HUES6 (cell line): ENCODE measurements around the gene NOTCH2.

Experiments
- H3K27ac ChIP-seq: 2 replicates; pipeline ENCODE4 v1.7.0; 2013; ENCODE audit warnings: low read depth, mild to moderate bottlenecking, low read length, inconsistent platforms
- H3K27me3 ChIP-seq: 2 replicates; pipeline ENCODE4 v1.6.1; 2013; ENCODE audit warnings: low read length; ENCODE audit not compliant: control insufficient read depth, insufficient read depth
- H3K36me3 ChIP-seq: 2 replicates; pipeline ENCODE4 v1.6.1; 2013; ENCODE audit warnings: low read length; ENCODE audit not compliant: control insufficient read depth, insufficient read depth
- H3K4me1 ChIP-seq: 2 replicates; pipeline ENCODE4 v1.6.1; 2013; ENCODE audit warnings: low read length; ENCODE audit not compliant: control insufficient read depth, insufficient read depth
- H3K4me3 ChIP-seq: 2 replicates; pipeline ENCODE4 v1.5.1; 2013; ENCODE audit warnings: low read depth, low read length
- H3K9ac ChIP-seq: one replicate; pipeline ENCODE4 v1.6.1; 2013; ENCODE audit warnings: mild to moderate bottlenecking, low read length
- H3K9me3 ChIP-seq: 2 replicates; pipeline ENCODE4 v1.6.1; 2013; ENCODE audit warnings: low read depth, low read length; ENCODE audit not compliant: control insufficient read depth, insufficient read depth

Gene NOTCH2

DNA sequence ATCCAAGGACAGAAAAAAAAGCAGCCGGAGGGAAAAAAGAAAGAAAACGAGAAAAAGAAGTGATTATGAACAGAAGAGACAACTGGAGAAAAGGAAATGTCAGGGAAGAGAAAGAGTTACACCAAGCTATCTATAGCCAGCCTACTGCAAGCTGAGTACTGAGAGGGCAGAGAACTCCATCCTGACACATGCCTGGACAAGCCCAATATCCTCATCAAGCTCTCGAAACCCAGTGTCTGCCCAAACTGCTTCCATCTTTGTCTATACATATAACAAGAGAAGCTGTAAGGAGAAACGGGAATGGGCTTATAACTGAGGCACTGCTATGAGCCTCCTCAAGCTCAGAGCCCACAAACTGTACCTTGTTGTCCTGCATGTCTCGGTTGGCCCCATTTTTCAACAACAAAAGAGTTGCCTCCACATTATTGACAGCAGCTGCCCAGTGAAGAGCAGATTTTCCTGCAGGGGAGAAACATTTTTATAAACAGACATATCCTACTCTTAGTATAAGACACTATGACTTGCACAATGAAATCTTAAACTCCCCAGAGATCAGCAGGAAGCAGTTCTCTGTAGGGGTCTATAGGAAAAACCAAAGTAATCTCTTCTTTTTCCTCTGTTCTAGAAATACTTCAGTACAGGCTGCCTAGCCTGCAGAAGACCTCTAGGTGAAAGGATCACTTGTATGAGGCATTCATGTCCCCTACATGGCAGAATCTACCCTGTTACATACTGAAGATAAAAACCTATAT, 152.0 kb downstream of the NOTCH2 start:
- Histone ChIP-seq H3K27ac (no peak overlapping the region), H3K36me3 (peaks cover 81% of the 10 kb centered on the region), H3K4me3 (no peak overlapping the region)

DNA sequence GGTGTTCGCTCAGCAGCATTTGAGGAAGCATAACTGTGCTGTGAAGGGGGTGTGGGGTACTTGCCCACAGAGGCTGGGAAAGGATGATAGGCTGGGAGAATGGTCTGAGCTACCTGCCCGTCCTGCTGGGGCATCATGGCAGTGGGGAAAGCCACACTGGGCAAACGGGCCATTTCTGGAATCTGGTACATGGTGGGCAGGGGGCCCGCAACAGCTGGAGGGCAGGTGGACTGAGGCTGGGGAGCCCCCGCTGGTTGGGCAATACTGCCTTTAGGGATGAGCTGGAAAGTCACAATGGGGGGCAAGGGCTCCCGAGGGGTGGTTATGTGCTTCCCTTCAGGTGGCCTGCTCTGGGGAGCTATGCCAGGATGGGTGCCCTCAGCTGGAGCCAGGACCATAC, 153.9 kb downstream of the NOTCH2 start:
- Histone ChIP-seq H3K27me3 (no peaks in the 10 kb centered on the region), H3K4me1 (peaks cover 5% of the 10 kb centered on the region), H3K36me3 (peaks cover 61% of the 10 kb centered on the region), H3K9me3 (no peaks in the 10 kb centered on the region), H3K27ac (no peak overlapping the region), H3K4me3 (no peak overlapping the region), H3K9ac (no peak overlapping the region)

More for the DNA sequence above, 152.0 kb downstream of the NOTCH2 start:
- Histone ChIP-seq H3K9me3 (no peaks in the 10 kb centered on the region), H3K9ac (no peak overlapping the region), H3K4me1 (no peaks in the 10 kb centered on the region), H3K27me3 (no peaks in the 10 kb centered on the region)

DNA sequence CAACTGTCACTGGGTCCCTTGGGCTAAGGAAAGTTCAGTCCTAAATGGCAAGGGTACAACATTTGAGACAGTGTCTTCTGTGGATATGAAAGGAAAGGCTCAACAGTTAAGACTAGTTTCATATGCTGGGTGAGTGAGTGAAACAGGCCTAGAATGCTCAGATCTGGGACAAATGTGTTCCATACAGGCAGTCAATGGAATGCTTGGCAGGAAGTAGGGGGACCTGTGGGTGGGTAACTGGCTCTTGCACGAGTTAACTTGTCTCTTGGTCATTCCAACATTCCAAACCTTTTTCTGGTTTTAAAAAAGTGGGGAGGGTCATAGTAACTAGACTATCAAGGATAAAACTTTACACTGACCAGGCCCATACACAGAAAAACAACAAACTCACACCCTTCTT, 155.4 kb downstream of the NOTCH2 start:
- Histone ChIP-seq H3K4me3 (no peak overlapping the region), H3K9ac (no peak overlapping the region), H3K4me1 (peaks cover 13% of the 10 kb centered on the region), H3K36me3 (peaks cover 48% of the 10 kb centered on the region), H3K27me3 (no peaks in the 10 kb centered on the region), H3K27ac (no peak overlapping the region), H3K9me3 (no peaks in the 10 kb centered on the region)

DNA sequence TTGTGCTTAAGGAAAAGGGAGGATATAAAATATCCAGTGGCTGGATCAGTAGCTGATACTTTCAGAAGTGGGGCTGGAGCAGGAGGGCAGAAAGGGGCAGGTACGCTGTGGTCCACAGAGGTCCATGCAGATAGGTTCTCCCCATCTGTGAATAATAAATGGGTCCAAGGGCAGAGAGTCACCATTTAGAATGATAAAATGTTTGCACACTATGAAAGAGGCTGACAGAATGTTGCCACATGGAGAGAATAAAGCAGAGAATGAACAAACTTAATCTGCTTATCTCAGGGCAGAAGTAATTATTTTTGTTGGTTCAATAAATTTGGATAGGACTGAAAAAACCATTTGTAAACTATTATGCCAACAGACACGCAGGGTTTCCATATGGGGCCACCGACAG, 156.5 kb downstream of the NOTCH2 start:
- Histone ChIP-seq H3K9ac (no peak overlapping the region), H3K27me3 (no peaks in the 10 kb centered on the region), H3K36me3 (peaks cover 37% of the 10 kb centered on the region), H3K27ac (no peak overlapping the region), H3K9me3 (no peaks in the 10 kb centered on the region), H3K4me1 (peaks cover 13% of the 10 kb centered on the region), H3K4me3 (no peak overlapping the region)

DNA sequence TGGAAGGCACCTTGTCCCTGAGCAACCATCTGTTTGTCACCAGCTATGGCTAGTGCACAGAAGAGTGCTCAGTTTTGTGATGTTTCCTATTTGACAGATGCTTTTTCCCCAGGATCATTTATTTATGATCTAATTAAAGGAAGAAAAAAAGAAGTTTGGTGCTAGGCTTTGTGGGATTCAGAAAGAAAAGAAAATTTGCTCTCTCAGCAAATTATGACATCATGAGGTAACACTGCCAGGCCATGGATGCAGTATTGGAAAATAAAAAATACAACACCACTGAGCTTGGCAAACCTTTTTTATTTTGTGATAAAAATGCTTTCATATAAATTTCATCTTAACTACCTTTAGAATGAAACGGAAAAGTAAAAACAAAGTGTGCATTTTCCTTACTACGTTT, 157.7 kb downstream of the NOTCH2 start:
- Histone ChIP-seq H3K4me3 (no peak overlapping the region), H3K27ac (no peak overlapping the region), H3K36me3 (peaks cover 25% of the 10 kb centered on the region), H3K4me1 (peaks cover 13% of the 10 kb centered on the region), H3K9ac (no peak overlapping the region), H3K9me3 (no peaks in the 10 kb centered on the region), H3K27me3 (no peaks in the 10 kb centered on the region)

DNA sequence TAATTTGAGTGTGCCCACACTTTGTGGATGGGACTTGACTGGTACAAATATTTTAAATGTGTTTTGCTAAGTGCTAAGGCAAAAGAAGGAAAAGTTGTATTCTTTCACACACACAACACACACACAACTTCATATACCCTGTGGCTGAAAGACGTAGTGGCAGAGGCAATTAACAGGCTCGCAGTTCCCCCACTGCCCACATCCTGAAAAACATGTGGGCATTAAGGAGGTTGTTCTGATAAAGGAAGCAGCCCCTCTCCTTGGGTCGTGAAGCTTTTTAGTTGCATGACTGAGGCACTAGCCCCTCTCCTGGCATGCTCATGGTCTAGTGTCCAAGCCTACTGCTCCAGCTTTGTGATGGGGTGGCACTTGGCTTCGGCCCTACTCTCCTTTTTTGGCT, 158.8 kb downstream of the NOTCH2 start:
- no peak overlapping the region for H3K9ac ChIP-seq
- no peaks in the 10 kb centered on the region for H3K27me3 ChIP-seq
- H3K4me3 ChIP-seq = no peak overlapping the region
- H3K27ac ChIP-seq = no peak overlapping the region
- H3K36me3 ChIP-seq = peaks cover 13% of the 10 kb centered on the region
- no peaks in the 10 kb centered on the region for H3K9me3 ChIP-seq
- peaks cover 13% of the 10 kb centered on the region for H3K4me1 ChIP-seq

DNA sequence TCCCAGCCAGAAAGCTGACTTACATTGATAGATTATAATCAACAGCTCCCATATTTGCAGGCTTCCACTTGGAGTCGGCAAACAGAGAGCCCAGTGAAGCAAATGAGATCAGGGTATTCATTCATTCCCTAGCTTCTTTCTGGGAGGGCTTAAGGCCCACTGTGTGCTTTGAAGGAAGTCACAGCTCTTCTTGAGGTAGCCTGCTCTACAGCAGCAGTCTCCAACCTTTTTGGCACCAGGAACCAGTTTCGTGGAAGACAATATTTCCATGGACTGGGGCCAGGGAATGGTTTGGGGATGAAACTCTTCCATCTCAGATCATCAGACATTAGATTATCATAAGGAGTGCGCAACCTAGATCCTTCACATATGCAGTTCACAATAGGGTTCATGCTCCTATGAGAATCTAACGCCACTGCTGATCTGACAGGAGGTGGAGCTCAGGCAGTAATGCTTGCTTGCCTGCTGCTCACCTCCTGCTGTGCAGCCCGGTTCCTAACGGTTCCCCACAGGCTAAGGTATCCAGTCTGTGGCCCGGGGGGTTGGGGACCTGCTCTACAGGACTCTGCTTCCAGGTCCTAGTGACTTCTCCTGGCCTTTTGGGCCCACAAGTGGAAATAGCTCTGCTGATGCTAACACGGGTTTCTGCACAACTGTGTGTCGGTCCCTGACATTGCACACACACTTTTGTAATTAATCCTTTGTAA, 159.4 kb downstream of the NOTCH2 start:
- H3K36me3 ChIP-seq = peaks cover 8% of the 10 kb centered on the region
- H3K27ac ChIP-seq = no peak overlapping the region
- H3K4me3 ChIP-seq = no peak overlapping the region
- no peaks in the 10 kb centered on the region for H3K9me3 ChIP-seq
- peaks cover 13% of the 10 kb centered on the region for H3K4me1 ChIP-seq
- no peaks in the 10 kb centered on the region for H3K27me3 ChIP-seq
- no peak overlapping the region for H3K9ac ChIP-seq

DNA sequence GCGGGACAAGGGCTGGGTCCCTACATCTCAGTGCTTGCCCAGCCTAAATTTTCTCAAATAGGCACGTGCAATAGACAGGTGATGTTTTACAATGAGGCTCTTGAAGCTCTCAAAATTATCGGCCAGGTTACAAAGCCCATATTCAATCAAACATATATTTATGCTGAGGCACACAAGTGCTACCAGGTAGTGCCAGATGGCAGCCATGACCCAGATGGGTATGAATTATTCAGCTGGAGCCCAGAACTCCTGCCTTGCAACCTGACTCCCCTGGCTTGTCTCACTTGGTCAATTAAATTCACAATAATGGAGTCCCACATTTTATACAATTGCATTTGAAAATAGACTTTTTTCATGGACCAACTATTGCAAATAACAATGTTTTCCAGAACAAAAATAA, 160.8 kb downstream of the NOTCH2 start:
- Histone ChIP-seq H3K27me3 (no peaks in the 10 kb centered on the region), H3K9me3 (no peaks in the 10 kb centered on the region), H3K36me3 (no peaks in the 10 kb centered on the region), H3K4me1 (peaks cover 13% of the 10 kb centered on the region), H3K9ac (no peak overlapping the region), H3K4me3 (no peak overlapping the region), H3K27ac (no peak overlapping the region)

DNA sequence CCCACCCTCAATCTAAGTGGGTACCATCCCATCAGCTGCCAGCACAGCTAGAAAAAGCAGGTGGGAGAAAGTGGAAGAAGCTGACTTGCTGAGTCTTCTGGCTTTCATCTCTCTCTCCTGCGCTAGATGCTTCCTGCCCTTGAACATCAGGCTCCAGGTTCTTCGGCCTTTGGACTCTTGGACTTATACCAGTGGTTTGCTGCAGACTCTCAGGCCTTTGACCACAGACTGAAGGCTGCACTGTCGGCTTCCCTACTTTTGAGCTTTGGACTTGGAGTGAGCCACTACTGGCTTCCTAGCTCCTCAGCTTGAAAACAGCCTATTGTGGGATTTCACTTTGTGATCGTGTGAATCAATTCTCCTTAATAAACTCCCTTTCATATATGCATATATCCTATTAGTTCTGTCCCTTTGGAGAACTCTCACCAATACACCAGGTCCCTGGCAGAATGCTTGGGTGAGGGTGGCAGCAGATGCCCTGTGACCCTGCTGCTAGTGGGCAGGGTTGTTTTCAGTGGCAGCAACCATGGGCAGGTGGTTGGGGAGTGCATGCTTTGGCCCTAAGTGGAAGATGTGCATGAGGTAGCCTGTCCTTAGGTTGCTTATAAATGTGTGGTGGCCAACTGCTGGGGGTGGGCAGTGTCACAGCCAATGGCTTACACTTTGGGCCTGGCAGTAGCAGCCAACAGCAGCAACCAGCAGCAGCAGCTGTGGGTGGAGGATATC, 162.4 kb downstream of the NOTCH2 start:
- Histone ChIP-seq H3K4me1 (peaks cover 13% of the 10 kb centered on the region), H3K9me3 (no peaks in the 10 kb centered on the region), H3K36me3 (no peaks in the 10 kb centered on the region), H3K9ac (no peak overlapping the region), H3K27me3 (no peaks in the 10 kb centered on the region), H3K27ac (no peak overlapping the region), H3K4me3 (no peak overlapping the region)

DNA sequence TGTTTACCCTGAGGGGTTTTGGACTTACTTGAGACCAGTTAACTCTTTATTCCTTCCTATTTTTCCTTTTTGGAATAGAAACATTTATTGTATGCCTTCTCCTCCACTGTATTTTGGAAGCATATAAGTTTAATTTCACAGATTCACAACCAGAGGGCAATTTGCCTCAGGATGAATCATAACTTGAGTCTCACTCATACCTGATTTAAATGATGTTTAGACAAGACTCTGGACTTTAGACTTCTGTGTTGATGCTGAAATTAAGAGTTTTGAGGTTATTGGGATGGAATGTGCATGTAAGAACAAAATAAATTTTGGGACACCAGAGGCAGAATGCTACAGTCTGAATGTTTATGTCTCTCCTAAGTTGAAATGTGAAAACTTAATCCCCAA, 166.0 kb downstream of the NOTCH2 start:
- Histone ChIP-seq H3K4me3 (no peak overlapping the region), H3K27me3 (no peaks in the 10 kb centered on the region), H3K4me1 (no peaks in the 10 kb centered on the region), H3K9ac (no peak overlapping the region), H3K36me3 (no peaks in the 10 kb centered on the region), H3K27ac (no peak overlapping the region), H3K9me3 (no peaks in the 10 kb centered on the region)
